Keratinocyte (primary cell): Measurements from ENCODE around the gene RAB9A.

Experiments used
- CTCF ChIP-seq, 3 experiments: IDR thresholded peaks in 1 of 3; conservative IDR thresholded peaks in 1 of 3; optimal IDR thresholded peaks in 1 of 3; 2 replicates in 2 of 3; 3 replicates in 1 of 3; pipeline versions ENCODE3 to v1.5.1; 2011; ENCODE audit warnings: low read length in 3 of 3, mild to moderate bottlenecking in 3 of 3, moderate library complexity in 2 of 3, control low read depth in 1 of 3, inconsistent platforms in 1 of 3; ENCODE audit not compliant: insufficient read depth in 2 of 3; ENCODE audit errors: extremely low read depth in 1 of 3
- EZH2 ChIP-seq: IDR thresholded peaks from one replicate; pipeline ENCODE4 v1.6.1; 2012; ENCODE audit warnings: inconsistent platforms, mild to moderate bottlenecking, low read length, moderate library complexity

- TF ChIP-seq CTCF (optimal IDR thresholded peaks at IDR 0.05 in 1 of 3, IDR thresholded peaks at IDR 0.05 in 1 of 3, conservative IDR thresholded peaks at IDR 0.05 in 1 of 3; ENCODE audit: extremely low read depth in 1 of 3, insufficient read depth in 2 of 3, low read length in 3 of 3): no peak
- TF ChIP-seq EZH2: no peak
Measured at GRCh38 chrX:13698432-13698831, 9.5 kb downstream of the RAB9A start.
